Suprapubic skin (tissue), 3 donors: Measurements from ENCODE around the gene PACSIN2.

Source experiments
- EP300 ChIP-seq: sonication (generic); formaldehyde crosslinking; IDR thresholded peaks from one replicate; pipeline ENCODE4 v1.6.1; 2017; ENCODE audit warnings: antibody characterized with exemption
- POLR2A ChIP-seq, 2 donors: fragments of 450-650 bp; IDR thresholded peaks; one replicate each; pipeline ENCODE4 v1.6.1; 2017; ENCODE audit warnings: antibody characterized with exemption in 2 of 2, mild to moderate bottlenecking in 2 of 2, moderate library complexity in 2 of 2
- TF ChIP-seq, protein P1 (sequence below), 2 donors: fragments of 200-600 bp in 1 of 2; fragments of 450-650 bp in 1 of 2; sonication (generic) in 1 of 2; IDR thresholded peaks; one replicate each; pipeline ENCODE4 v1.5.1; 2016 to 2019; ENCODE audit warnings: antibody characterized with exemption in 2 of 2, mild to moderate bottlenecking in 1 of 2, moderate library complexity in 1 of 2

- TF ChIP-seq, protein P1, sequence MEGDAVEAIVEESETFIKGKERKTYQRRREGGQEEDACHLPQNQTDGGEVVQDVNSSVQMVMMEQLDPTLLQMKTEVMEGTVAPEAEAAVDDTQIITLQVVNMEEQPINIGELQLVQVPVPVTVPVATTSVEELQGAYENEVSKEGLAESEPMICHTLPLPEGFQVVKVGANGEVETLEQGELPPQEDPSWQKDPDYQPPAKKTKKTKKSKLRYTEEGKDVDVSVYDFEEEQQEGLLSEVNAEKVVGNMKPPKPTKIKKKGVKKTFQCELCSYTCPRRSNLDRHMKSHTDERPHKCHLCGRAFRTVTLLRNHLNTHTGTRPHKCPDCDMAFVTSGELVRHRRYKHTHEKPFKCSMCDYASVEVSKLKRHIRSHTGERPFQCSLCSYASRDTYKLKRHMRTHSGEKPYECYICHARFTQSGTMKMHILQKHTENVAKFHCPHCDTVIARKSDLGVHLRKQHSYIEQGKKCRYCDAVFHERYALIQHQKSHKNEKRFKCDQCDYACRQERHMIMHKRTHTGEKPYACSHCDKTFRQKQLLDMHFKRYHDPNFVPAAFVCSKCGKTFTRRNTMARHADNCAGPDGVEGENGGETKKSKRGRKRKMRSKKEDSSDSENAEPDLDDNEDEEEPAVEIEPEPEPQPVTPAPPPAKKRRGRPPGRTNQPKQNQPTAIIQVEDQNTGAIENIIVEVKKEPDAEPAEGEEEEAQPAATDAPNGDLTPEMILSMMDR (IDR thresholded peaks at IDR 0.05) = no peak
- TF ChIP-seq EP300 = no peak
- TF ChIP-seq POLR2A (IDR thresholded peaks at IDR 0.05) = no peak
Measured at GRCh38 chr22:43009444-43009843, 5.5 kb downstream of the PACSIN2 start.
